HepG2 (cell line): Measurements from ENCODE around the gene GNAS-AS1. TPM values are rescaled to one million over a fixed set of nuclear protein-coding genes. Genes with fewer than 3 reads are reported as not detected.

Source experiments
- ATAC-seq: fragments of 200-7000 bp; cut with Tn5 transposase; 3 replicates; pipeline ENCODE4 v1.9.1; 2020; ENCODE audit warnings: mild to moderate bottlenecking, moderate library complexity
- BruUV-seq: library from RNA; stranded (reverse); fragments of 400-500 nt; replicated peaks from 2 replicates; lab custom pipeline; 2021; lab: Mats Ljungman, UMichigan
- CTCF ChIA-PET: fragments of 300-600 bp; formaldehyde crosslinking; extraction: SDS; loops from one replicate; lab custom pipeline; 2021; ENCODE audit warnings: low total read pairs, inconsistent platforms, low intra/inter-chr PET ratio; lab: Yijun Ruan, JAX
- POLR2A ChIA-PET: fragments of 350-600 bp; sonication (Branson Sonifier 250); formaldehyde crosslinking; loops from one replicate; lab custom pipeline; 2020; ENCODE audit warnings: antibody characterized with exemption, inconsistent platforms; lab: Yijun Ruan, JAX
- DNase-seq: peaks from one replicate; pipeline ENCODE4 v3.0.0-alpha.2; 2015; ENCODE audit warnings: low spot score
- FAIRE-seq: peaks from 3 replicates; lab custom pipeline; 2011; peaks lifted over from hg19 to GRCh38; lab: Jason Lieb, UNC
- H2AFZ ChIP-seq: one replicate; pipeline ENCODE4 v1.6.1; 2011; ENCODE audit warnings: low read length, inconsistent platforms
- H3K27ac ChIP-seq: fragments of 300-600 bp; 3 replicates; pipeline ENCODE4 v1.8.0; 2011; ENCODE audit warnings: mixed run types, mild to moderate bottlenecking, mixed read lengths, low read length, inconsistent platforms; ENCODE audit not compliant: insufficient read depth; ENCODE audit errors: extremely low read length
- H3K27me3 ChIP-seq, 2 experiments: fragments of 200-600 bp in 1 of 2; 2 replicates in 1 of 2; 3 replicates in 1 of 2; pipeline versions ENCODE4 v1.6.0 to v1.8.0; 2011; ENCODE audit warnings: low read length in 2 of 2, mild to moderate bottlenecking in 2 of 2, moderate library complexity in 2 of 2, inconsistent platforms in 1 of 2; ENCODE audit not compliant: insufficient read depth in 2 of 2, control insufficient read depth in 1 of 2
- H3K36me3 ChIP-seq, 2 experiments: fragments of 200-600 bp in 1 of 2; replicated peaks in 1 of 2; 2 replicates in 1 of 2; 3 replicates in 1 of 2; pipeline versions ENCODE4 v1.5.1 to v1.8.0; 2011; ENCODE audit warnings: low read length in 2 of 2, inconsistent platforms in 1 of 2; ENCODE audit not compliant: insufficient read depth in 2 of 2, control insufficient read depth in 1 of 2
- H3K4me1 ChIP-seq: 2 replicates; pipeline ENCODE4 v1.5.1; 2012; ENCODE audit warnings: low read length, inconsistent platforms; ENCODE audit not compliant: insufficient read depth
- H3K4me2 ChIP-seq: 2 replicates; pipeline ENCODE4 v1.6.0; 2011; ENCODE audit warnings: low read depth, low read length, inconsistent platforms
- H3K4me3 ChIP-seq, 3 experiments: fragments of 200-600 bp in 1 of 3; sonication (generic), shearing (Covaris generic) in 1 of 3; replicated peaks in 1 of 3; 2 replicates each; pipeline ENCODE4 v1.5.1; 2011 to 2016; ENCODE audit warnings: low read length in 3 of 3, inconsistent platforms in 2 of 3, low read depth in 2 of 3, mild to moderate bottlenecking in 2 of 3, control low read depth in 1 of 3, mixed read lengths in 1 of 3; ENCODE audit not compliant: insufficient read depth in 1 of 3
- H3K79me2 ChIP-seq: one replicate; pipeline ENCODE4 v1.6.1; 2011; ENCODE audit warnings: low read length, inconsistent platforms; ENCODE audit not compliant: insufficient read depth
- H3K9ac ChIP-seq: 2 replicates; pipeline ENCODE4 v1.6.0; 2011; ENCODE audit warnings: mild to moderate bottlenecking, low read depth, low read length, inconsistent platforms; ENCODE audit not compliant: insufficient read depth
- H3K9me3 ChIP-seq: 2 replicates; pipeline ENCODE4 v1.5.1; 2012; ENCODE audit warnings: mild to moderate bottlenecking, low read length
- H4K20me1 ChIP-seq: 2 replicates; pipeline ENCODE4 v1.6.0; 2011; ENCODE audit warnings: inconsistent platforms, mild to moderate bottlenecking, low read length, moderate library complexity; ENCODE audit not compliant: insufficient read depth
- ASH2L ChIP-seq: fragments of 300-600, 200-600 bp; sonication (generic); IDR thresholded peaks from 2 replicates; pipeline ENCODE4 v1.7.0; 2017; ENCODE audit warnings: low read depth, mild to moderate bottlenecking, moderate library complexity, mixed read lengths, low read length; ENCODE audit not compliant: insufficient read length
- ATRX ChIP-seq: sonication (generic); formaldehyde crosslinking; IDR thresholded peaks from 2 replicates; pipeline ENCODE4 v1.4.0; 2020; ENCODE audit warnings: missing genetic modification reagents, borderline replicate concordance
- CBX2 ChIP-seq, 2 experiments: fragments of 200-600 bp in 1 of 2; sonication (generic); formaldehyde crosslinking in 1 of 2; IDR thresholded peaks; 2 replicates each; pipeline versions ENCODE4 v1.7.0 to v1.8.1; 2018 to 2022; ENCODE audit warnings: low read depth in 2 of 2, low read length in 1 of 2, mild to moderate bottlenecking in 1 of 2, missing genetic modification reagents in 1 of 2
- HNF4A ChIP-seq: sonication (generic); formaldehyde crosslinking; IDR thresholded peaks from 2 replicates; pipeline ENCODE4 v1.4.0; 2020; ENCODE audit warnings: missing genetic modification reagents
- IRF9 ChIP-seq: sonication (generic); formaldehyde crosslinking; IDR thresholded peaks from 2 replicates; pipeline ENCODE4 v1.8.0; 2022; ENCODE audit warnings: missing genetic modification reagents, mild to moderate bottlenecking, borderline replicate concordance
- MIER3 ChIP-seq: IDR thresholded peaks from 2 replicates; pipeline ENCODE4 v1.6.1; 2016; ENCODE audit warnings: missing compliant biosample characterization, borderline replicate concordance
- MYNN ChIP-seq: sonication (generic); formaldehyde crosslinking; IDR thresholded peaks from 2 replicates; pipeline ENCODE4 v1.4.0; 2020; ENCODE audit warnings: mild to moderate bottlenecking, low read depth, missing genetic modification reagents
- SNAI1 ChIP-seq: sonication (generic); formaldehyde crosslinking; IDR thresholded peaks from 2 replicates; pipeline ENCODE4 v1.5.0; 2020; ENCODE audit warnings: mild to moderate bottlenecking, missing genetic modification reagents, borderline replicate concordance
- TEF ChIP-seq: sonication (generic); formaldehyde crosslinking; IDR thresholded peaks from 2 replicates; pipeline ENCODE4 v1.5.0; 2020; ENCODE audit warnings: missing genetic modification reagents
- U2AF2 ChIP-seq: fragments of 200-400 bp; formaldehyde crosslinking; IDR thresholded peaks from 2 replicates; pipeline ENCODE4 v1.6.1; 2017; ENCODE audit warnings: low read depth, mild to moderate bottlenecking, low read length
- ZBTB38 ChIP-seq: sonication (generic); formaldehyde crosslinking; IDR thresholded peaks from 2 replicates; pipeline ENCODE4 v1.5.1; 2020; ENCODE audit warnings: mild to moderate bottlenecking, missing genetic modification reagents
- ZNF263 ChIP-seq: sonication (generic); formaldehyde crosslinking; IDR thresholded peaks from 2 replicates; pipeline ENCODE4 v1.4.0; 2020; ENCODE audit warnings: missing genetic modification reagents
- ZNF446 ChIP-seq: sonication (generic); formaldehyde crosslinking; IDR thresholded peaks from 2 replicates; pipeline ENCODE4 v1.5.0; 2020; ENCODE audit warnings: mild to moderate bottlenecking, missing genetic modification reagents
- ZNF646 ChIP-seq: sonication (generic); formaldehyde crosslinking; IDR thresholded peaks from 2 replicates; pipeline ENCODE4 v1.9.0; 2021; ENCODE audit warnings: mild to moderate bottlenecking, missing genetic modification reagents
- WGBS: methylation state at CpG from one replicate; pipeline ENCODE4 v1.1.6; 2017; ENCODE audit warnings: low lambda C conversion rate; 5-methylcytosine and 5-hydroxymethylcytosine counted together
- in situ Hi-C: cut with HindIII; loops from 2 replicates; pipeline ENCODE4 v1.10.0; 2017; ENCODE audit warnings: low pct_unique_long_range_greater_than_20kb; ENCODE audit not compliant: extremely low pct_ligation_motif_present
- intact Hi-C: fragments of 100-400 bp; cut with micrococcal nuclease; formaldehyde crosslinking; loops from one replicate; pipeline ENCODE4 v1.10.0; 2022; ENCODE audit not compliant: unreplicated experiment
- polyA plus RNA-seq, 8 experiments: library from polyadenylated mRNA; depleted of rRNA in 3 of 8; stranded (reverse) in 7 of 8; unstranded in 1 of 8; fragments of >200 nt; fragmentation: Illumina TruSeq in 4 of 8; extraction: Trizol in 4 of 8; gene quantifications; 2 replicates each; pipeline versions ENCODE4 v1.2.1 to v1.2.3, GENCODE V29; 2011 to 2016; ENCODE audit warnings: low read depth in 4 of 8, missing spikeins in 1 of 8, mixed read lengths in 1 of 8; ENCODE audit not compliant: insufficient read depth in 1 of 8
- total RNA-seq, 5 experiments: library from RNA; depleted of rRNA; stranded (reverse); fragments of >200 nt; fragmentation: Illumina TruSeq; extraction: Trizol; gene quantifications; 2 replicates each; pipeline ENCODE4 v1.2.3, GENCODE V29; 2016; ENCODE audit warnings: low read depth in 1 of 5

Gene GNAS-AS1
- total and polyA plus RNA-seq, 2 of the 13 experiments (the other 11 are each of a cell fraction or from before 2014, with no cell fraction given), result not detected

GRCh38 chr20:58811334-58811733 lies 39.4 kb downstream of the GNAS-AS1 start (continued):
- no peak for TF ChIP-seq TEF (CRISPR knock-in tag)
- TF ChIP-seq MIER3, result no peak
- no peak for TF ChIP-seq SNAI1 (CRISPR knock-in tag)
- no peak for TF ChIP-seq ZNF263
- no peak for TF ChIP-seq HNF4A (CRISPR knock-in tag)
- TF ChIP-seq ZNF446 (CRISPR knock-in tag), result no peak
- TF ChIP-seq IRF9 (CRISPR knock-in tag), result no peak
- TF ChIP-seq ASH2L, result no peak

GRCh38 chr20:58810879-58811250 lies 39.8 kb downstream of the GNAS-AS1 start:
- intact Hi-C loops (no loop called here), in situ Hi-C loops (no loop called here)
- no peaks in the 10 kb centered on the region for H3K4me1 ChIP-seq
- no peak overlapping the region for H3K4me3 ChIP-seq
- H3K9ac ChIP-seq, result no peak overlapping the region
- H4K20me1 ChIP-seq, result no peaks in the 10 kb centered on the region
- no peak overlapping the region for H3K27ac ChIP-seq
- FAIRE-seq, result no peak
- H3K36me3 ChIP-seq, result no peaks in the 10 kb centered on the region
- no peak overlapping the region for H2AFZ ChIP-seq
- H3K79me2 ChIP-seq, result no peaks in the 10 kb centered on the region
- peaks cover 13 to 83% of the 10 kb centered on the region in 2 experiments; a peak in 4 of 5 replicates for H3K27me3 ChIP-seq
- H3K4me2 ChIP-seq, result no peak overlapping the region
- ATAC-seq, result no peak
- DNase-seq, result no peak
- WGBS, result 10% methylated on average over 10 of the region's 10 CpGs
- H3K9me3 ChIP-seq, result no peaks in the 10 kb centered on the region
- no TSS peak for BruUV-seq
- ChIA-PET CTCF (interaction anchor here (0.7 kb wide), 1 partner anchor 1664 kb away, joined by 3 read pairs; no protein-coding TSS in a partner anchor), POLR2A (no interaction called here)
- TF ChIP-seq CBX2 (IDR thresholded peaks at IDR 0.05; ENCODE audit: low read depth, low read length) (no peak), CBX2 (CRISPR knock-in tag; IDR thresholded peaks at IDR 0.05; ENCODE audit: low read depth) (no peak), MYNN (CRISPR knock-in tag) (no peak), U2AF2 (no peak), ZBTB38 (CRISPR knock-in tag) (no peak), ZNF646 (CRISPR knock-in tag) (no peak), ATRX (CRISPR knock-in tag) (no peak)
